Measurements from ENCODE around the gene PXDC1. TPM values are rescaled to one million over a fixed set of nuclear protein-coding genes. Genes with fewer than 3 reads are reported as not detected.

PXDC1 gene
- total and polyA plus RNA-seq, 7 donors = 9.0 to 116 (median 46.7) TPM

DNA sequence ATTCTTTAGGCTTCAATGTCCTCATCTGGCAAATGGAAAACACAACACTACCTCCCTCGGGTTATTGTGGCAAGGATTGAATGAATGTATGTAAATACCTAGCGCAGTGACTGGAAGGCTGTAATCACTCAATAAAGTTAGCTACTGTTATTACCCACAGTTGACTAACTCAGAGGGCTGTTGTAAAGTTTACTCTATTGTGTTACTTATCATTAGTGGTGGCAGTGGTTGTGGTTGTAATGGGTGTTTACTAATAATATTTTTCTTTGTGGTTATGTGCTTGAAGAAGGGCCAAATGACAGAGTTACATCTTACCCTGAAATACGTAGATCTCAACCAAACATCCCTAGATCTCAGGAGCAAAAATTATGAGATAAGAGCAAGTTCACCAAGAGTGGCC is 42.0 kb upstream of the PXDC1 start:
- no peak for TF ChIP-seq EP300 (IDR thresholded peaks at IDR 0.05)
- WGBS, 2 donors = 84 to 85% methylated on average over 3 of the region's 3 CpGs
- intact Hi-C loops (cut with DNase I) = no loop called here
- Histone ChIP-seq H3K4me3 (no peak overlapping the region), H3K9me3 (no peaks in the 10 kb centered on the region), H3K4me1 (peaks cover 0 to 24% (median 14%) of the 10 kb centered on the region in 4 donors), H3K27ac (no peak overlapping the region), H3K36me3 (no peaks in the 10 kb centered on the region), H3K27me3 (no peaks in the 10 kb centered on the region)
- no peak for DNase-seq

DNA sequence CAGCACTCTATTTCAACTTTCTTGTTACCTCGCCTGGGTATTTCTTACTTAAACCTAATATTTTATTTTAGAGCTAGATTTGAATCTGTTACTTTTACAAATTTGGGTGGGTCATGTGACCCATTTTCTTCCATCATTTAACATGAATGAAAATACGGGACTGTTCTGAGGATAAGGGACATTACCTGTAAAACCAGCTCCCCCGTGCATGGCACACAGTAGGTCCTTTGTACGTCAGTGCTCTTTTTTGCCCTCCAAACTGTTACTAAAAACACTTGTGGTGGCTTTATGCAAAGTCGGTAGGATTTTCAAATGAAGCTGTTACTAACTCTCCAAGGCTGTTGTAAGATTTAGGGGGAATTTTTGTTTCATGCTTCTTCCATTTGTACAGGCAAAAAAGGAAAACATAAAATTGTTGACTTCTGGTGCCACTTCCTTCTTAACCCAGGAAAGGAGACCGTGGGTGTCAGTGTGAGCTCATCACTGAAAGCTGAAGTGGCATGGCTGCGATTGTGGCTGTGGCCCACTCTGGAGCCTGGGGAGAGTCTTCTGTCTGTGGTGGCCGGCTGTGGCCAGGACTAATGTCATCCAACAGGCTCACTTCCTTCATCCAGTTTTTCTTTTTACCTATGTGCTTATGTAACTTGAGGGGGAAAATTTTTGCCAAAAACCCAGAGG is 40.2 kb upstream of the PXDC1 start:
- no peak overlapping the region for H3K4me3 ChIP-seq
- no peaks in the 10 kb centered on the region for H3K9me3 ChIP-seq
- DNase-seq = no peak
- H3K4me1 ChIP-seq = peaks cover 0 to 8% (median 4%) of the 10 kb centered on the region in 4 donors
- 84 to 85% methylated on average over 8 of the region's 8 CpGs for WGBS, 2 donors
- TF ChIP-seq, protein P1, sequence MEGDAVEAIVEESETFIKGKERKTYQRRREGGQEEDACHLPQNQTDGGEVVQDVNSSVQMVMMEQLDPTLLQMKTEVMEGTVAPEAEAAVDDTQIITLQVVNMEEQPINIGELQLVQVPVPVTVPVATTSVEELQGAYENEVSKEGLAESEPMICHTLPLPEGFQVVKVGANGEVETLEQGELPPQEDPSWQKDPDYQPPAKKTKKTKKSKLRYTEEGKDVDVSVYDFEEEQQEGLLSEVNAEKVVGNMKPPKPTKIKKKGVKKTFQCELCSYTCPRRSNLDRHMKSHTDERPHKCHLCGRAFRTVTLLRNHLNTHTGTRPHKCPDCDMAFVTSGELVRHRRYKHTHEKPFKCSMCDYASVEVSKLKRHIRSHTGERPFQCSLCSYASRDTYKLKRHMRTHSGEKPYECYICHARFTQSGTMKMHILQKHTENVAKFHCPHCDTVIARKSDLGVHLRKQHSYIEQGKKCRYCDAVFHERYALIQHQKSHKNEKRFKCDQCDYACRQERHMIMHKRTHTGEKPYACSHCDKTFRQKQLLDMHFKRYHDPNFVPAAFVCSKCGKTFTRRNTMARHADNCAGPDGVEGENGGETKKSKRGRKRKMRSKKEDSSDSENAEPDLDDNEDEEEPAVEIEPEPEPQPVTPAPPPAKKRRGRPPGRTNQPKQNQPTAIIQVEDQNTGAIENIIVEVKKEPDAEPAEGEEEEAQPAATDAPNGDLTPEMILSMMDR (IDR thresholded peaks at IDR 0.05) = no peak
- TF ChIP-seq EP300 (IDR thresholded peaks at IDR 0.05) (no peak), POLR2A (IDR thresholded peaks at IDR 0.05) (no peak), POLR2AphosphoS5 (IDR thresholded peaks at IDR 0.05) (no peak)
- no peaks in the 10 kb centered on the region for H3K36me3 ChIP-seq
- H3K27me3 ChIP-seq = no peaks in the 10 kb centered on the region
- H3K27ac ChIP-seq = no peak overlapping the region
- intact Hi-C loops (cut with DNase I) = no loop called here

DNA sequence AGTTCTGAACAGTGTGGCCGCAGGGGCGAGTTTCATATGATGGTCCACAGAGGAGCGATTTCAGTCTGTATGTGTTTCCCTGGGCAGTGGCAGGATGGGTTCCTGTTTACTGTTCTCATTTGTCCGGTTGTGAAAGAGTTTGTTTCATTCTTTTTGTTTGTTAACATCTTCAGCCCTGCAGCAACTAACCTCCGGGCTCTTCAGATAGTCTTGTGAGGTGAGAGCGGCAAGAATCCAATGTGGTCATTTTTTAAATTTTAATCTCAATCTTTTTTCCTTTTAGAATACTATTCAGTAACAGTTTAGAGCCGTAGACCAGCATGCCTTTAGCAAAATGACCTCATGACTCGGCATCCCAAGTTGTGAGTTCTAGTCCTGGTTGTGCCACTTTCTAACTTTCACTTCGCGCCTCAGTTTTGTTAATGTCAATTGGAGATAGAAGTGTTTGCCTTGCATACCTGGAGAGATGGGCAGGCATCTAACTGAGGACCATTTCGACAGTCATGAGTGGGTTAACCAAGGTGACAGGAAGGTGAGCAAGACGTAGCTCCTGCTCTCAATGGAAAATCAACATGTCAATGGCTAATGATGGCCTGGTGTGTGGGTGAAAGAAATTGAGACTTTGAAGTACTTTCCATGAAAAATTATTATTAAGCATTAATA is 38.5 kb upstream of the PXDC1 start:
- Histone ChIP-seq H3K4me3 (no peak overlapping the region), H3K27me3 (no peaks in the 10 kb centered on the region), H3K27ac (no peak overlapping the region), H3K9me3 (no peaks in the 10 kb centered on the region), H3K36me3 (no peaks in the 10 kb centered on the region), H3K4me1 (peaks cover 0 to 8% (median 4%) of the 10 kb centered on the region in 4 donors)
- no peak for DNase-seq
- 93% methylated on average over 12 of the region's 12 CpGs for WGBS, 2 donors
- TF ChIP-seq POLR2A (IDR thresholded peaks at IDR 0.05) = no peak
- no peak for TF ChIP-seq EP300 (IDR thresholded peaks at IDR 0.05)
- TF ChIP-seq, protein P1 (IDR thresholded peaks at IDR 0.05) = no peak
- no peak for TF ChIP-seq POLR2AphosphoS5 (IDR thresholded peaks at IDR 0.05)
- intact Hi-C loops (cut with DNase I) = no loop called here

DNA sequence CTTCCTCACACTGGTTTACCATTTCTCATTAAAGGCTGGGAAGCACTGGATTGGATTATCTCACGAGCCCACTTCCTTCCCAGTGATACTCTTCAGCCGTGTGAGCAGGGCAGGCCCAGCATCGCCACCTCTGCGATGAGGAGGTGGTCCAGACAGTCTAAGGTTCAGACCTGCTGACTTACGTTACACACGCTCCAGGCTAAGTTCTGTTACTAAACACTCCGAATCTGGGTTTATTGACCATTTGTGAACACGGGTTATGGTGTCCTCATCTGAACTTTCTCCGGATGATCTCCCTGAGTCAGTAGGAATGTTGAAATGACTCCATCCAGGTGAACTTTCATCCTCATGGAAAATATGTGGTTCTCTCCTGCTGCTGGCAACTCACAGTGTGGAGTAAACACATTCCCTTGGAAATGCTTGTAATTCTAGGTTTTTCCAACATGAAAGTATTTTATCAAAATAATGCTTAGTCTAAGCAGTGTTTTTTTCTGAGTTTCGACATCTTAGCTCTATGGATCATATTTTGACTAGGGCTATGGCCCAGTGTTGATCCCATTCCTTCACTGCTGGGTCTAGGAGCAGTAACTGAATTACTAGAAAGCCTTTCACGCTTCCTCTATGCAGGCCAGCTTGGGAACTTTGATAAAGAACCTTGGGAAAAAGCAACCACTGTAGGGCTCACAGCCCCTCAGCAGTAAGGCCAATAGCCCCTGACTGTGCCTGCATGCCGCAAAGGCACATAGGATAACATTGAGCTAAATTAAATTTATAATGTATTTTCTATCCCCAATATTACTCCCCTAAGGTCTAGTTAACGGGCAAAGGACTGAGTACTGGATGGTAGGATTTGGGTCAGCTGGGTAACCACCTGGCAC is 37.7 kb upstream of the PXDC1 start:
- 92 to 93% methylated on average over 13 of the region's 13 CpGs for WGBS, 2 donors
- no peak for DNase-seq
- Histone ChIP-seq H3K4me3 (no peak overlapping the region), H3K4me1 (peaks cover 0 to 8% (median 4%) of the 10 kb centered on the region in 4 donors), H3K36me3 (no peaks in the 10 kb centered on the region), H3K27me3 (no peaks in the 10 kb centered on the region), H3K27ac (peak overlapping the region in 3 of 4 donors; percentile 39 to 43 (median 40)), H3K9me3 (no peaks in the 10 kb centered on the region)
- TF ChIP-seq, protein P1 (IDR thresholded peaks at IDR 0.05) = no peak
- TF ChIP-seq POLR2AphosphoS5 (IDR thresholded peaks at IDR 0.05) = no peak
- no peak for TF ChIP-seq POLR2A (IDR thresholded peaks at IDR 0.05)
- TF ChIP-seq EP300 (IDR thresholded peaks at IDR 0.05) = no peak
- intact Hi-C loops (cut with DNase I) = no loop called here
